GM18507 (cell line): ENCODE measurements around the gene EPN1.

Source experiments
- DNase-seq: peaks from one replicate; pipeline ENCODE4 v3.0.0; 2011; ENCODE audit warnings: low read depth; ENCODE audit not compliant: insufficient read length; ENCODE audit errors: extremely low spot score
- FAIRE-seq: peaks from 2 replicates; lab custom pipeline; 2011; peaks lifted over from hg19 to GRCh38; lab: Jason Lieb, UNC

Gene EPN1

GRCh38 chr19:55644842-55645511, 30.0 kb upstream of the EPN1 start:
- no peak for DNase-seq
- no peak for FAIRE-seq

DNA sequence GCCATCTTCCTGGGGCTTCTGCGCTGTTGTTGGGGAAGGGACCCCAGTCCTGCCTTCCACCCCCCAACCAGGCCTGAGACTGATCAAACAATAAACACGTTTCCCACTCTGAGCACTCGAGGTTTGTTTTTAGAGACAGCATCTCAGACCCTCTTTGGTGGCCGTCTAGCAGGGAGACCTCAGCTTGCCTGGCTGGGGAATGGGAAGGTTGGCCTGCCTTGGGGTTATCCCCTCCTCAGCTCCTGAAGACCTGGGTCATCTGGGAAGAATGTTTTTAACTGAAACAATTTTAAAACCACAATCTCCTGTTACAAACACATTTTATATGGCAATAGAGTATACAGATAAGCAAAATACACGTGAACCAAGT, 29.5 kb upstream of the EPN1 start:
- DNase-seq (no peak), FAIRE-seq (no peak)

DNA sequence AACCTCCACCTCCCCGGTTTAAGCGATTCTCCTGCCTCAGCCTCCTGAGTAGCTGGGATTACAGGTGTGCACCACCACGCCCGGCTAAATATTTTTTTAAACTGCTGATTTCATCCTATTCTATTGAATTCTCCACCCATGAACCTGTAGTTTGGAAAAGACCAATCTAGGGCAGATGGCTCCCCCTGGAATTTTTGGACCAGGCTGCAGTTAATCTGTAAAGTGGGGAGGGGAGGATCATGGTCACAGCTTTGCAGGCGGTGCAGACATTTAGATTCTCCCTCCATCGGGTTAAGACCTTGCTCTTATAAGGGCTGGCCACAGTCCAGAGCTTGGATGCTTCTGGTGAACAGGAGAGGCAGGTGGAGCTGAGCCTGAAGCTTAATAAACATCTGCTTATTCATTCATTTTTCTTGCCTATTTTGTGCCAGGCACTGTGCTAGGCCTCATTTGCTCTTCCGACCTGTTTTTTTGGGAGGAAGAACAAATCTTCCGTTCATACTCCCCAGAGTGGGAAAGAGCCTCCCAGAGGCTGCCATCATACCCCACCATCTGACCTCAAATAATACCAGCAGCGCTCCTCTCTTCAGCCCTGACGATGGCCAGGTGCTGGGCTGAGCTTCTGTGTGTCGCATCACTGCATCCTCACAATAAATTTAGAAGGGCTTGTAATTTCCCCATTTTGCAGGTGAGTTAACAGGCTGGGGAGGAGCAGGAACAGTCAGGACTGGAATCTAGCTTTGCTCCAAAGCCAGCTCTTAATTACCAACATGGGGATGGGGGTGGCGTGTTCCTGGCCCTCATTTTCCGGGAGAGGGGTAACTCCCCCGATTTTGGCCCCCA, 27.9 kb upstream of the EPN1 start:
- FAIRE-seq (no peak), DNase-seq (no peak)

GRCh38 chr19:55647732-55648584, 27.1 kb upstream of the EPN1 start, which contains the start of gene CCDC106:
TSS of gene CCDC106 (plus strand) at chr19:55648212. CDS start at chr19:55649047, 835 bp downstream.
- FAIRE-seq (peak; percentile 78), DNase-seq (no peak)

GRCh38 chr19:55648585-55649267, 26.3 kb upstream of the EPN1 start:
- DNase-seq (no peak), FAIRE-seq (no peak)

DNA sequence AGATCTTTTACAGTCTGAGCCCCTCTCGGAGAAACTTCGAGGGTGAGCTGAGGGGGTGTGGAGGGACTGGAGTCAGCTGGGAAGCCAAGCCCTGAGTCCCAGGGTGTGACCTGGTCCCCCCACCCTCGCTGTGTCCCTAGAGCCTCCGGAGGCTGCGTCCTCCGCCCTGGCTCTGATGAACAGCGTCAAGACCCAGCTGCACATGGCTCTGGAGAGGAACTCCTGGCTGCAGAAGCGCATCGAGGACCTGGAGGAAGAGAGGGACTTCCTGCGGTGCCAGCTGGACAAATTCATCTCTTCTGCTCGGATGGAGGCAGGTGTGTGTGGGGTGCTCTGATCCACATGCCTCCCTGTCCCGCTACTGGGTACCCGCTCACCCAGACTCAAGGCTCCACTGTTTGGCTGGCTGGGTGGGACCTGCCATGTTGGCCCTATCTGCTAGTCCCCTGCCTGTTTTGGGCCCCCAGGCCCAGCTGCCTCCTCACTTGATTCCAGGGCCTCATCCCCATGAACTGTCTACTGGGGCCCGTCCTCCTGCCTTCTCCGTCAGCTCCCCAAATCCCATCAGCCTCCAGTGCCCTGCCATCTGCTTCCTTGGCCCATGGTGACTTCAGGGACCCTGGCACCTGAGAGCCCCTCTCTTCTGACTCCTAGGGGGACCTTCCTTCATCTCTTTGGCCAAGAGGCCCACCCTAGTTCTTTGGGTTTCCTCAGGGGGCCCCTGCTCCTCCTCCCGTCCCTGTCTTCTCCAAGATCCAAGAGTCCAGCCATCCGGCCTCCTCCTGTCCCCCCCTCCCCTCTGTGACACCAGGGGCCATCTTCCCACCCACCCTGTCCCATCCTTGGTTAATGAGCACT, 25.5 kb upstream of the EPN1 start:
- no peak for DNase-seq
- no peak for FAIRE-seq

GRCh38 chr19:55650126-55650557, 24.9 kb upstream of the EPN1 start:
- FAIRE-seq (no peak), DNase-seq (no peak)

- DNase-seq = no peak
- FAIRE-seq = no peak
These were observed 24.3 kb upstream of the EPN1 start for GRCh38 chr19:55650602-55651230.

DNA sequence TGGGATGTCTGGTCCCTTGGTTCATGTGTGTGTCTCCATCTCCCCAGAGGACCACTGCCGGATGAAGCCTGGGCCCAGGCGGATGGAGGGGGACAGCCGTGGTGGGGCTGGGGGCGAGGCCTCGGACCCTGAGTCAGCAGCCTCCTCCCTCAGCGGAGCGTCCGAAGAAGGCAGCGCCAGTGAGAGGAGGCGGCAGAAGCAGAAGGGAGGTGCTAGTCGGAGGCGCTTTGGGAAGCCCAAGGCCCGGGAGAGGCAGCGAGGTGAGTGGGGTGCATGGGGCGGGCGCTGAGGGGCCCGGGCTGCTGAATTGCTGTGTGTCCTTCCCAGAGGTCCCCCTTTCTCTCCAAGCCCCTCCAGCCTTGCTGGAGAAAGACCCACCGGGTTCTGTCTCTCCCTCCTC, 23.8 kb upstream of the EPN1 start:
- FAIRE-seq (no peak), DNase-seq (no peak)

- DNase-seq = no peak
These were observed 22.5 kb upstream of the EPN1 start for GRCh38 chr19:55652311-55653128.

GRCh38 chr19:55653651-55654322, 21.2 kb upstream of the EPN1 start:
- FAIRE-seq = no peak

More at GRCh38 chr19:55652311-55653128, 22.5 kb upstream of the EPN1 start:
- no peak for FAIRE-seq

DNA sequence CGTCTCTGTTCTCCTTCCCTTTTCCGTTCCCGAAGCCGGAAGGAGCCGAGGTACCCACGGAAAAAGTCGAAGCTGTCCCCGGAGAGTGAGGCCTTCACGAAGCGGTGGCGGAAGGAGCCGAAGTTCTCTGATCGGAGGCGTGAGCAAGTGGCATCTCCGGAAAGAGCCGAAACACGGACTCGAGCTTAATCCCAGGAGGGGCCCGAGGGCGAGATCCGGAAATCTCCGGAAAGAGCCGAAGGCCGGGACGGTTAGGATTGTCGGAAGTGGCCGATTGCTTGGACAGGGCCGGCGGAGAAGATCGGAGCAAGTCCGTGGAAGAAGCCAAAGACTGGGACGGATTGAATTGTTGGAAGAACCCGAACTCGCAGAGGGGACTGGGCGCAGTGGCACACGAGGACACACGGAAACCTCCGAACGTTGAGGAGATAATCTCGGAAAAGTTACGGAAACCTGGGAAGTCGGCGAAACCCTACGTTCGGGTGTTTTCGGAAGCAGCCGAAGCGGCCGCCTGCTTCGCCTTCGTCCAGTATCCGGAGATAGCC, 20.6 kb upstream of the EPN1 start:
- no peak for DNase-seq
- FAIRE-seq = peak; percentile 100

More at GRCh38 chr19:55653651-55654322, 21.2 kb upstream of the EPN1 start:
- DNase-seq = peak; percentile 83

DNA sequence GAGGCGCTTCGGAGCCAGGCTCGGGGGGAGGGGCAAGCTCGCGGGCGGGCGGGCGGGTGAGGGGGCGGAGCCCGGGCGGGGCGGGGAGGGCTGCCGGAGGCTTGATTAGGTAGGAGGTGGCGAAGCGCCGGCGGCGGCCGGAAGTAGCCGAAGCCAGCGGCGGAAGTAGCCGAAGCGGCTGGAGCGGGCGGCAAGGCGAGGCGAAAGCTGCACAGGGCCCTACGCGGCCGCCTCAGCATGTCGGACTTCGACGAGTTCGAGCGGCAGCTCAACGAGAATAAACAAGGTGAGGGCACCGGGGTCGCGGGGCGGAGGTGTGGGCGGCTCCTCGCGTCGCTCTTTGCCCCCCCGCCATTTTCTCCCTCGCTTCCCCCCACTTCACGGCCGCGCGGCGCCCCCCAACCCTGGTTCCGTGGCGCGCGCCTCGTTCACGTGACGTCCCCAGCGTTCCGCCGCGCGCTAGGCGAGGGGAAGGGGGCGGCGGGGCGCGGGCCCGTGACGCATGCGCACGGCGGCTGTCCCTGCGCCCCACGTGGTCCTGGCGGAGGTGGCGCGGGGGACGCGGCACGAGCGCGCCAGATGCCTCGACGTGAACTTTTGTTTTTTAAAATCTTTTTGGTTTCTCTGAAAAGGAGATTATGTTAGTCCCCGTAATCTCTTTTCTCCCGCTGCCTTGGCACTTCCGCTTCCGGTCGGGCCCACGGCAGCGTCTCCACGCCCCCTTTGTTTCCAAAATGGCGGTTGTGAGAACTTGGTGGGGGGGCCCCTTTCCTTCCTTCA, 20.0 kb upstream of the EPN1 start, which contains the start of gene U2AF2:
Gene U2AF2, plus strand, starts transcription at position 168 of the 780 bp plus-strand sequence. Its CDS starts 70 bp downstream, at position 238.
- DNase-seq (peak; percentile 79), FAIRE-seq (peak; percentile 69)

GRCh38 chr19:55655648-55656040, 19.4 kb upstream of the EPN1 start:
- DNase-seq = no peak
- FAIRE-seq = peak; percentile 31

DNA sequence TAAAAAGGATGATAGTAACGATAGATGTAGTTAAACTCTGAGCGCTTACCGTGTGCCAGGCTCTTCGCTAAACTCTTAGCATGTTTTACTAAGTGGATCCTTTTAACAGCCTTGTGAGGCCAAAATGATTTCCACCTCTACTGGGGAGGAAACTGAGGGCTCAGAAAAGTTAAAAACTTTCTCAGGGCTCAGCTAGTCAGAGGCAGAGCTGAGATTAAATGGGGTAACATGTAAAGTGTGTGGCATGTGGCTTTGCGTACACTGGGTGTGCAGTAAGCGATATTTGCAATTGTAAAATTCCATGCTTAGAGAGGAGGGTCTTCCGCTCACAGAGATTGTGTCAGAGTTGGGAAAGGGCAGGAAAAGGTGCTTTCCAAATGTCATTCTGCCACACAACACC, 18.5 kb upstream of the EPN1 start:
- DNase-seq (no peak), FAIRE-seq (no peak)
